ENCODE measurements around the gene GPNMB. TPM values are rescaled to one million over a fixed set of nuclear protein-coding genes. Genes with fewer than 3 reads are reported as not detected.
"Not testable (repeated sequence)": the region's sequence is repeated elsewhere in the genome, so short reads cannot be mapped to it uniquely, and the experiment has no call there.

GPNMB gene
- total RNA-seq, 4 donors from 2014 or later = 42.5 to 127 (median 93.7) TPM

DNA sequence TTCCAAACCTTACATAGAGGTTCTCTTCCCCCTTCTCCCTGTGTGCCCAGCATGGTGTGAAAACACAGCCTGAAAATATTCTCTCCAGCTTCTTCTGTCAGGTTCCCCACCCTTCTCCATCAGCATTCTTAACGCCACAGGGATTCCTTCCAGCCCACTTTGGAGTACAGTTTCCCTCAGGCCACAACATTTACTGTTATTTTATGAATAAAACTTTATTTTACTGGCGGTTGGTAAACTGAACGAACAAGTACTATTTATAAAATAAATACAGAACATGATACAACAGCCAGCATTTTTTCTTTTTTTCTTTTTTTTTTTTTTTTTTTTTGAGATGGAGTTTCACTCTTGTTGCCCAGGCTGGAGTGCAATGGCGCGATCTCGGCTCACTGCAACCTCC, 31.6 kb upstream of the GPNMB start:
- no peak for DNase-seq
- Histone ChIP-seq H3K27me3 (no peaks in the 10 kb centered on the region), H3K9me3 (no peaks in the 10 kb centered on the region), H3K27ac (no peak overlapping the region), H3K36me3 (no peaks in the 10 kb centered on the region), H3K4me3 (no peak overlapping the region), H3K4me1 (no peaks in the 10 kb centered on the region)
- no peak for TF ChIP-seq POLR2A (IDR thresholded peaks at IDR 0.05)
- TF ChIP-seq, protein P1, sequence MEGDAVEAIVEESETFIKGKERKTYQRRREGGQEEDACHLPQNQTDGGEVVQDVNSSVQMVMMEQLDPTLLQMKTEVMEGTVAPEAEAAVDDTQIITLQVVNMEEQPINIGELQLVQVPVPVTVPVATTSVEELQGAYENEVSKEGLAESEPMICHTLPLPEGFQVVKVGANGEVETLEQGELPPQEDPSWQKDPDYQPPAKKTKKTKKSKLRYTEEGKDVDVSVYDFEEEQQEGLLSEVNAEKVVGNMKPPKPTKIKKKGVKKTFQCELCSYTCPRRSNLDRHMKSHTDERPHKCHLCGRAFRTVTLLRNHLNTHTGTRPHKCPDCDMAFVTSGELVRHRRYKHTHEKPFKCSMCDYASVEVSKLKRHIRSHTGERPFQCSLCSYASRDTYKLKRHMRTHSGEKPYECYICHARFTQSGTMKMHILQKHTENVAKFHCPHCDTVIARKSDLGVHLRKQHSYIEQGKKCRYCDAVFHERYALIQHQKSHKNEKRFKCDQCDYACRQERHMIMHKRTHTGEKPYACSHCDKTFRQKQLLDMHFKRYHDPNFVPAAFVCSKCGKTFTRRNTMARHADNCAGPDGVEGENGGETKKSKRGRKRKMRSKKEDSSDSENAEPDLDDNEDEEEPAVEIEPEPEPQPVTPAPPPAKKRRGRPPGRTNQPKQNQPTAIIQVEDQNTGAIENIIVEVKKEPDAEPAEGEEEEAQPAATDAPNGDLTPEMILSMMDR (IDR thresholded peaks at IDR 0.05) = no peak
- intact Hi-C loops (cut with DNase I; ENCODE audit: low total_unique reads) = no loop called here

DNA sequence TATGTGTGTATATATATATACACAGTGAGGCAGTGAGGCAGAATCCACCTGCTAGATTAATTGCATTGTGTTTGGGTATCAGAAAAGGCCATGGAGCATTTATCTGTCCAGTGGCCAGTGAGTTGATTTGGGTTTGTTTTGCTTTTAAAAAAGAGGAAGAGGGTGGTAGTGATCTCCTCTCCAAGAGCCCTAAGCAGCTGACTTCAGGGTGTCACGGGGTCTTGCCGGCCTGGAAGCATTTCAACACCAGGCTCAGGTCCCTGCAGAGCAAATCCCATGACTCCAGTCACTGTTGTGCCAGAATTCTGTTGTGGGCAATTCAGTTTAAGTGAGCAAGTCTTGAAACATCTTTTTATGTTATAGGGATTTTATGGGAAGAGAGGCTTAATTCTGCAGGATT, 30.6 kb upstream of the GPNMB start:
- no peak overlapping the region for H3K27ac ChIP-seq
- H3K27me3 ChIP-seq = no peaks in the 10 kb centered on the region
- intact Hi-C loops (cut with DNase I; ENCODE audit: low total_unique reads) = no loop called here
- H3K4me3 ChIP-seq = no peak overlapping the region
- DNase-seq = no peak
- no peaks in the 10 kb centered on the region for H3K4me1 ChIP-seq
- H3K36me3 ChIP-seq = no peaks in the 10 kb centered on the region
- H3K9me3 ChIP-seq = no peaks in the 10 kb centered on the region
- TF ChIP-seq, protein P1 (IDR thresholded peaks at IDR 0.05) = no peak
- TF ChIP-seq POLR2A (IDR thresholded peaks at IDR 0.05) = no peak

DNA sequence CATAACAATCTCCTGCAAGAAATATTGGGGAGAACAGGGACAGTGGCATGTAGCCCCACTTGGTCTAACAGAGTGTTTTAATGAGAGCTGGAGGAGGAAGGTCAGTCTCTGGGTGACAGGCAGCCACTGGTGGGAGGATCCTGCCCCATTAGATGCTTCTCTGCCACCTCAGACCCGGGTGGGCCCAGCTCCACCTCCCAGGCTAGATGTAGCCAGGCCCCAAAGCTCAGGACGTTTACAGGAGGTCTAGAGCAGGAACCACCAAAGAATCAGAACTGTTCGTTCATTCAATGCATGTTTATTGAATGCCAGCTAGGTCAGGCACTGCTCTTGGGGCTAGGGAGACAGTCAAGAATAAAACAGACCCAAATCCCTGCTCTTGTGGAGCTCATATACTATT, 28.4 kb upstream of the GPNMB start:
- H3K27ac ChIP-seq = no peak overlapping the region
- intact Hi-C loops (cut with DNase I; ENCODE audit: low total_unique reads) = no loop called here
- no peaks in the 10 kb centered on the region for H3K4me1 ChIP-seq
- H3K9me3 ChIP-seq = no peaks in the 10 kb centered on the region
- no peaks in the 10 kb centered on the region for H3K36me3 ChIP-seq
- no peak overlapping the region for H3K4me3 ChIP-seq
- no peak for DNase-seq
- H3K27me3 ChIP-seq = no peaks in the 10 kb centered on the region
- TF ChIP-seq POLR2A (IDR thresholded peaks at IDR 0.05) = no peak
- TF ChIP-seq, protein P1 (IDR thresholded peaks at IDR 0.05) = no peak

DNA sequence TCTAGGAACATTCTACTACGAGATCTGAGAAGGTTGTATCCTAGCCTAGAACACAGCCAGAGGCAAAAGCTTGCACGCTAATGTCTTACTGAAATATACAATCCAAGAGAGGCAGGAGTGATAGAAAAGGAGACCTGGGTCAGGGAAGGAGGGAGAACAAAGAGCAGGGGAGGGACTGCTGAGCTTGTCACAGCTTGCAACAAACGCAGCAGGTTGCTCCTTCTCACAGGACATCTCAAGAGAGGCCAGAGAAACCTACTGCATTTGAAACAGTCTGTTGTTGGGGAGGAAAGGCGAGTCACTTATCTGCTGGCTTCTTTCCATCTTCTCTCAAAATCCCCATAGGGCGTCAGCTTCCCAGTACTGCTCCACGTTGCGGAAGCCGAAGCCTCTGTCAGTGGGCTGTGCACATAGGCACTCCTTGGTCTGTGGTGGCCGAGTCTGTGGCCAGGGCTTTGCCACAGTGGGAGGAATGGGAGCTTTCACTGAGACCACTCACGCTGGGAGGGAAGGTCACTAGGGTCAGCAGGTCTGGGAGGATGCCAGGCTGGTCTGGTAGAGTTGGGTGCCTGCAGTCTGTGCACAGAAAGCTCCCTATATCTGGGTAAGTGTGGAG, 25.8 kb upstream of the GPNMB start:
- no peaks in the 10 kb centered on the region for H3K36me3 ChIP-seq
- TF ChIP-seq, protein P1 (IDR thresholded peaks at IDR 0.05) = no peak
- no peak for TF ChIP-seq POLR2A (IDR thresholded peaks at IDR 0.05)
- H3K27me3 ChIP-seq = no peaks in the 10 kb centered on the region
- no peaks in the 10 kb centered on the region for H3K9me3 ChIP-seq
- DNase-seq = no peak
- H3K27ac ChIP-seq = no peak overlapping the region
- no peak overlapping the region for H3K4me3 ChIP-seq
- H3K4me1 ChIP-seq = no peaks in the 10 kb centered on the region
- intact Hi-C loops (cut with DNase I; ENCODE audit: low total_unique reads) = no loop called here

DNA sequence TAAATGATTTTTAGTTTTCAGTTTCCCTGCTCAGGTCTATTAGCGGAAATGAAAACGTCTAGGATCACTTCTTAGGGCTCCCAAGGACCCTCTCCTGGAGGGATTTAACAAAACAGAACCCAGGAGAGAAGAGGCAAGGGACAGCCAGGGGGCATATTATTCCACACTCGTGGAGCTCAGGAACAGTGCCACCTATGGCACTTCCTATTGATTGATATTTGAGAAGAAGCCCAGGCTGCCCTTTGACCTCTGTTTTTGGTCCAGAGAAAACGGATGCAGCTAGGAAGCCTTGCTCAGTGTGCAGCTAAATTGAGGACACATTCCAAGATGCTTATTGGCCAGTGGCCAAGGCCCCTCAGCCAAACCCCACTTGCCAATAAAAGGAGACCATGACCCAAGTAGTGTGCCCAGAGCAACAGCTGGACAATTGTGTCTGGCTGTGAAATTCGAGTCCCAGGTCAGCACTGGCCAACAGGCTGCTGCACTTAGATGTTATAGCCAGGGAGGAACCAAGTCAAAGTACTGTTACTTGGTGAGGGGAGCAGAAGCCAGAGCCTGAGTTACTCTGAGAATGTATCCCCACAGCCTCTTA, 24.0 kb upstream of the GPNMB start:
- no peaks in the 10 kb centered on the region for H3K36me3 ChIP-seq
- no peak for DNase-seq
- no peak overlapping the region for H3K27ac ChIP-seq
- H3K4me1 ChIP-seq = no peaks in the 10 kb centered on the region
- TF ChIP-seq, protein P1 (IDR thresholded peaks at IDR 0.05) = no peak
- no peak for TF ChIP-seq POLR2A (IDR thresholded peaks at IDR 0.05)
- H3K4me3 ChIP-seq = no peak overlapping the region
- H3K27me3 ChIP-seq = no peaks in the 10 kb centered on the region
- intact Hi-C loops (cut with DNase I; ENCODE audit: low total_unique reads) = no loop called here
- H3K9me3 ChIP-seq = no peaks in the 10 kb centered on the region

DNA sequence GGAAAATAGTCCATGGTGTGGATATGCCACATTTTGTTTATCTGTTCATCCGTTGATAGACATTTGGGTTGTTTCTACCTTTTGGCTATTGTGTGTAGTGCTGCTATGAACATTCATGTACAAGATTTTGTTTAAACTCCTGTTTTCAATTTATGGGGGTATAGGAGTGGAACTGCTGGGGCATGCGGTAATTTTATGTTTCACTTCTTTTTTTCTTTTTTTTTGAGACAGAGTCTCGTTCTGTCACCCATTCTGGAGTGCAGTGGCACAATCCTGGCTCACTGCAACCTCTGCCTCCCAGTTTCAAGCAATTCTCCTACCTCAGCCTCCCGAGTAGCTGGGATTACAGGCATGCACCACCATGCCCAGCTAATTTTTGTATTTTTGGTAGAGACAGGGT, 22.2 kb upstream of the GPNMB start:
- H3K4me3 ChIP-seq; H3K36me3 ChIP-seq; H3K9me3 ChIP-seq; DNase-seq; H3K4me1 ChIP-seq; H3K27ac ChIP-seq; intact Hi-C loops (cut with DNase I; ENCODE audit: low total_unique reads); H3K27me3 ChIP-seq: not testable (repeated sequence)
